ENCODE measurements around the gene LCE3D.
"Not testable (repeated sequence)": the region's sequence is repeated elsewhere in the genome, so short reads cannot be mapped to it uniquely, and the experiment has no call there.

LCE3D gene, protein sequence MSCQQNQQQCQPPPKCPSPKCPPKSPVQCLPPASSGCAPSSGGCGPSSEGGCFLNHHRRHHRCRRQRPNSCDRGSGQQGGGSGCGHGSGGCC

DNA sequence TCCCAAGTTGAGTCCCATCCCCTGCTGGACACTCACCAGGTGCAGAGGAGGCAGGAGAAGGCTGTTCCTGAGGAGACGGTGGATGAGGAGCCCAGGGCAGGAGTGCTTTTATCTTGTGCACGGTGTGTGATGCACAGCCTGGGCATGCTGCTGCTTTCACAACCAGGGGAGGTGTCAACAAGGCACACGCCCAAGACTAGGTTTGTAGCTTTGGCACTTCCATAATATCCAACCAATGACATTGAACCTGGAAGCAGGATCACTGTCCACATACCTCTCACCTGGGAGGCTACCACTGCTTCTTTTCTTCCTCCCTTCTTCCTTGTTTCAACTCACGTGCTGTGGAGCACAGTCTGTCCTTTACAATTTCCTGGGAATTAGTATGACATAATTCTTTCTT lies at the start of gene LCE3D:
Gene LCE3D (minus strand): TSS at position 84 of the 400 bp plus-strand sequence. CDS start 580 bp downstream, outside the sequence.
- no peak for DNase-seq (ENCODE audit: low spot score)

- no peak for DNase-seq (ENCODE audit: low spot score)
Measured at GRCh38 chr1:152626744-152627143, 46.4 kb upstream of the LCE3D start.

DNA sequence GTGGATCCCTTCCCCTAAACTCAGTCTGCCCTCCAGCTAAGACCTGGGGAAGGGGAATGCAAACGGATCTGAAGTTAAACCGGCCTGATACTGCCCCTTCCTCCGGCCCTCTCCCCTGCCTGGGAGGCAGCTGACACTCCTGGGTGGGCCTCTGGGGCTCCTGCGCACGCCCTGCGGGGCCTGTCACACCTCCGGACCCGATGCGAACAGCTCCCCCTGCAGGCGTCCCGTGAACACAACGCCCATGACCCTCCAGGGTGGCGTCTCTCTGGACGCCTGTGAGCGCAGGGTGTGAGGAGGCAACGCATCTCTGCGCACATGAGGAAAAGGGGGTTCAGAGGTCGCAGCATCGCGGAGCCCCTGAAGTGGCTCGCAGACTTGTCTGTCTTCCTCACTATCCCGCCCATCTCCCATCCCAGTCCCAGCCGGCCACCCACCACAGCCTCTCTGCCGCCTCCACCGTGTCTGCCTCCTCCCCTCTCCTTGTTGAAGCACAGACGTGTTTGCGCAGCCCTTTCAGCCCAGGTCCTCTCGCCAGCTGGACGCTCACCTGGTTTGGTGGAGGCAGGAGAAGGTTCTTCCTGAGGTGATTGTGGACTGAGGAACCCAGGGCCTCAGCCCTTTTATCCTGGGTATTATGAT lies 43.0 kb upstream of the LCE3D start:
- DNase-seq (ENCODE audit: low spot score): peak; percentile 31

- no peak for DNase-seq (ENCODE audit: low spot score)
Measured at GRCh38 chr1:152622803-152623202, 42.5 kb upstream of the LCE3D start, which contains the start of gene LCE3A. Gene LCE3A (minus strand): TSS chr1:152623103. CDS start chr1:152623103, 0 bp downstream.

DNA sequence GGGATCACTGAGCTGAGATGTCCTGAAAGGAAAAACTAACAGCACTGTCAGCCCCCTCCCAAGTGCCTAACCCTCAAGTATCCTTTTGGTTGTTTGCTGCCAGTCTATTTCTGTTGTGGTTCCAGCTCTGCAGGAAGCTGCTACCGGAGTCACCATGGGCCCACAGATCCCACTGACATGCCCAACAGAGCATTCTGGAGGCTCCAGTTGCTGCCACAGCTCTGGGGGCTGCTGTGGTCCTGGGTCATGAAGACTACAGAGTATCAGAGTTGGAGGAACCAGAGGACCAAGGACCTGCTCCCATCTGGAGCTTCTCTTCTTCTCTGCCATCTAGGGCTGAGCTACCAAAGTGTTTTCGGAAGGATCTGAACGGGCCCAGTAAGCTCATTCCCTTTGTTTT lies 41.7 kb upstream of the LCE3D start:
- DNase-seq (ENCODE audit: low spot score): no peak

GRCh38 chr1:152613511-152613910 lies 33.2 kb upstream of the LCE3D start, which contains the start of gene LCE3B:
Gene LCE3B (plus strand): TSS chr1:152613811. CDS start chr1:152613811, 0 bp downstream.
- no peak for DNase-seq (ENCODE audit: low spot score)

DNA sequence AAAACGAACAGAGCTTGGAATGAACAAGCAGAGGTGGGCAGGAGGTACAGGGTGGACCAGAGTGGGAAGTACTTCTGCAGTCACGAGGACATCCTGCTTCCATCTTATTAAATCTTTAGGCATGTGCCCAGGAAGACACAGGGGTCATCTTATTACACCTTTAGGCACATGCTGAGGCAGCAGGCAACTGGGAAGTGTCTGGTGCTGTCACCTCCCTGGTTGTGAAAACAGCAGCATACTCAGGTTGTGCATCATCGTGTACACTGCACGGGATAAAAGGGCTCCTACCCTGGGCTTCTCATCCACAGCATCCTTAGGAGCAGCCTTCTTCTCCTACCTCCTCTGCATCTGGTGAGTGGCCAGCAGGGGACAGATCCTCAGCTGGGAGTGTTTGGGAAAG lies 19.6 kb upstream of the LCE3D start, which contains the start of gene LCE3C:
Gene LCE3C (plus strand): TSS at position 301 of the 400 bp plus-strand sequence. CDS start 498 bp downstream, outside the sequence.
- DNase-seq (ENCODE audit: low spot score): no peak

- DNase-seq (ENCODE audit: low spot score): no peak
Measured at GRCh38 chr1:152596986-152597385, 16.7 kb upstream of the LCE3D start.

DNA sequence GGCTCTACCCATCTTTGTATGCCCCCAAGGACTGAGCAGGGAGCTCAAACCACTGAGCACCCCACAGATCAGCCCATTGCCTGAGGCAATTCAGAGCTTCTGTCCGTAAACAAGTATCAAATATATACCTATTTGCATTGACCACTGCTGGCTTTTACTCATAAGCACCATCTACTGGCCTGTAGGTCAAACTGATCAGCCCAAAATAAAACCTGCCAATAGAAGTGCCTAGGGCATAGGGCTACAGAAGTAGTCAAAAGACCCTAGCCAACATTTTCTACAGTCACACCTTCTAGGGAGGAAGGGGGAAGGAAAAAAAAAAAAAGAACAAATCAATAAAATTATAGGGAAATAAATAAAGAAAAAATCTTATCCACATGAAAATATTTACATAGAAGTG lies 5.3 kb upstream of the LCE3D start:
- no peak for DNase-seq (ENCODE audit: low spot score)

DNA sequence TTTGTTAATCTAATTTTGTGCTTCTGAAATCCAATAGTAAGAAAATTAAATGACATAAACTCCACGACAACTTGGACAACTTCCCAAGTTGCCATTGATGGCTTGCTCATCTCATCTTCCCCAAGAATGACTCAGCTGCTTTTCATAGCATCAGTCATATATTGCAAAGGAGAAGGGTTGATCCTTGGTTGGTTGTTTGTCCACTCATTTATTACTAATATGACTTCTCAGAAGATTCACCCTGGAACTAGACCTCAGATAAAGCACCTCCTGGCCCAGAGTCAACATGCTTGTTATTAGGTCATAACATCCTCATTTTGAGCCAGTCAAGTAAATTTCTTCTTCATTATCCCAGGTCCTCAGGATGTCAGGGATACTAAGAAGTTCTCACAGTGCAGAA lies 2.3 kb upstream of the LCE3D start:
- DNase-seq (ENCODE audit: low spot score): no peak

DNA sequence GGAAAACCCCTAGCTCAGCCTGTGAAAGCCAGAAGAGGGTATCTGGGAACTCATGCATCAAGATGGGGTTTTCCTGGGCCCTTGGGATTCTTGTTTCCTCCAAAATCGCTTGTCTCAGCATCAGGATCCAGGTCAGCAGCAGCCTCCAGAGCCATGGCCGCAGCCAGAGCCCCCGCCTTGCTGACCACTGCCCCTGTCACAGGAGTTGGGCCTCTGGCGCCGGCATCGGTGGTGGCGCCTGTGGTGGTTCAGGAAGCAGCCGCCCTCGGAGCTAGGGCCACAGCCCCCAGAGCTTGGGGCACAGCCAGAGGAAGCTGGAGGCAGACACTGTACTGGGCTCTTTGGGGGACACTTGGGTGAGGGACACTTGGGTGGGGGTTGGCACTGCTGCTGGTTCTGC lies 790 bp downstream of the LCE3D start:
- not testable (repeated sequence) for DNase-seq (ENCODE audit: low spot score)

- no peak for DNase-seq (ENCODE audit: low spot score)
Measured at GRCh38 chr1:152577168-152577567, 3.1 kb downstream of the LCE3D start.

DNA sequence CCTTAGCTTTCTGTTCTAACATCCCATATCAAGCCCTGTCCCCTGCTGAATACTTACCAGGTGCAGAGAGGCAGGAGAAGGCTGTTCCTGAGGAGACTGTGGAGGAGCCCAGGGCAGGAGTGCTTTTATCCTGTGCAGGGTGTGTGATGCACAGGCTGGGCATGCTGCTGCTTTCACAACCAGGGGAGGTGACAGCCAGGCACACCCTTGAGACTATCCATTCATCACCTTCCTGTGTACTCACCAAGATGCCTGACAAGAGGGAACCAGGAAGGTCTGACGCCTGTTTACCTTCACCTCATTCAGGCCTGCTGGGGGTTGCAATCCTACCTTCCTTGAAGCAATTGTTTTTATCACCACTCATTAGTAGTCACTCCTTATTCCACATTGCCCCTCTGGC lies 13.6 kb downstream of the LCE3D start, which contains the start of gene LCE3E:
Gene LCE3E (minus strand): TSS at position 100 of the 400 bp plus-strand sequence. CDS start 572 bp downstream, outside the sequence.
- no peak for DNase-seq (ENCODE audit: low spot score)

- DNase-seq (ENCODE audit: low spot score): no peak
Measured at GRCh38 chr1:152565535-152566215, 14.6 kb downstream of the LCE3D start.

- DNase-seq (ENCODE audit: low spot score): no peak
Measured at GRCh38 chr1:152565115-152565514, 15.2 kb downstream of the LCE3D start.

DNA sequence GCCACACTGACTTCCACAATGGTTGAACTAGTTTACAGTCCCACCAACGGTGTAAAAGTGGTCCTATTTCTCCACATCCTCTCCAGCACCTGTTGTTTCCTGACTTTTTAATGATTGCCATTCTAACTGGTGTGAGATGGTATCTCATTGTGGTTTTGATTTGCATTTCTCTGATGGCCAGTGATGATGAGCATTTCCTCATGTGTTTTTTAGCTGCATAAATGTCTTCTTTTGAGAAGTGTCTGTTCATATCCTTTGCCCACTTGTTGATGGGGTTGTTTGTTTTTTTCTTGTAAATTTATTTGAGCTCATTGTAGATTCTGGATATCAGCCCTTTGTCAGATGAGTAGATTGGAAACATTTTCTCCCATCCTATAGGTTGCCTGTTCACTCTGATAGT lies 32.0 kb downstream of the LCE3D start:
- DNase-seq (ENCODE audit: low spot score): not testable (repeated sequence)

GRCh38 chr1:152546704-152547103 lies 33.6 kb downstream of the LCE3D start:
- no peak for DNase-seq (ENCODE audit: low spot score)

DNA sequence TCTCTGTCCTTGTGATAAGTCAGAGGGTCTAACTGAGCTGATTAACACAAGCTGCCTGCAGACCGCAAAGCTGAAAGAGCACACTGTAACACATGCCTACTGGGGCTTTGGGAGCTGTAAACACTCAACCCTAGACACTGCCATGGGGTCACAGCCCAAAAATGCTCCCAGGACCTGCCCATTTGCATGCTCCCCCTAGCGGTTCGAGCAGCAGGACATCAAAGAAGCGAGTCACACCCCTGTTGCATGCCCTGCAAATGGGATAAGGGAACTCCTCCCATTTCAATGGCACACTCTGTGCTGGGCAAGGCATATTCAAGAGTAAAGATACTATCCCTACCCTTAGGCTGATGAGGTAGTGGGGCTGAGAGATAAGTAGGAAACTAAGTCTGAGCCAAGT lies 36.5 kb downstream of the LCE3D start:
- DNase-seq (ENCODE audit: low spot score): peak; percentile 10

GRCh38 chr1:152539901-152540300 lies 40.4 kb downstream of the LCE3D start:
- DNase-seq (ENCODE audit: low spot score): no peak

DNA sequence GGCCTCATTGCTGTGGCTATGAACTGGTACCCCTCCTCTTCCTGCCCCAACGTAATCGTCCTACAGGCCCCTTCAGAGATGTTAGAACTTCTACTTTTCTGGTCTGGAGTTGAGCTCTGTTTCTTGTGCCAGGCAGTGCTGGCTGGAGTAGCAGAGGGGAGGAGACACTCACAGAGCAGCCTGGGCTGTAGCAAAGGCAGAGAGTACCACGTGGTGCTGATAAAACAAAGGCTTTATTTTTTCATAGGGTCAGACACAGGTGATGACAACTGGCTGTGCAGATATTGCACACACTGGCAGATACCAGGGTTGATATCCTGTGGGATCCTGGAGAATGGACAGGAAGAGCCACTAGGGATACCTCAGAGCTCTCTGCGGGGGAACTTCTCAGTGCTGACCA lies 42.8 kb downstream of the LCE3D start:
- no peak for DNase-seq (ENCODE audit: low spot score)

GRCh38 chr1:152535774-152536173 lies 44.5 kb downstream of the LCE3D start:
- no peak for DNase-seq (ENCODE audit: low spot score)

DNA sequence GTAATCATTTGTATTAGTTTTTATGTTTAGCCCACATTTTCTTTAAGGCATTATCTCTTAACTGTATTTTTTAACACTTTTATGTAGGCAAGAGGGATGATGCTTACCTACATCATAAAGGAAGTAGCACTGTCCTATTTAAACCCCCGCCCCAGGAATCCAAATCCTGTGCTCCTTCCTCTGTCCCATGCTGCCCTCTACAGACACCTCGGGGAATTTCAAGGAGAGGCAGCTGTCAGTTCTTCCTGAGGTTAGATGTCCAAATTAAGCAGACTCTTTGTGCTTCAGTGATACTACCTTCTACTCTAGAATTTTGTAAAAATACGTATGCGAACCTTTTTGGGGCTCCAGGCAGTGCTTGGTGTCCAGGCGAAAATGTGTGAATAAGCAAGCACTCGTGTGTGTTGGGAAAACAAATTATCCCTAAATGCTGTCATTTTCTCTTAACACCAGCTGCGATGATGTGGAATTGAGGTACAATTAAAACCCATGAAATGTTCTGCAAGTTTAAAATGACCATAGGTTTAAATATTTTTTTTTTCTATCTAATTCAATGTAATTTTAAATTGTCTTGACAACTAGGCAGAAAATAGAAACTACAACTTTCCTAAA lies 46.9 kb downstream of the LCE3D start:
- no peak for DNase-seq (ENCODE audit: low spot score)

Measured in germinal center (tissue), 1 donor.